GM19452 (cell line): ENCODE measurements around the gene SELENOM.
A peak's percentile ranks its signal among the peaks of the same experiment; 100 is the strongest.

Source experiments
- ATAC-seq: cut with Tn5 transposase; IDR thresholded peaks from one replicate; pipeline ENCODE4 v1.9.1; 2021; ENCODE audit not compliant: unreplicated experiment

SELENOM gene

DNA sequence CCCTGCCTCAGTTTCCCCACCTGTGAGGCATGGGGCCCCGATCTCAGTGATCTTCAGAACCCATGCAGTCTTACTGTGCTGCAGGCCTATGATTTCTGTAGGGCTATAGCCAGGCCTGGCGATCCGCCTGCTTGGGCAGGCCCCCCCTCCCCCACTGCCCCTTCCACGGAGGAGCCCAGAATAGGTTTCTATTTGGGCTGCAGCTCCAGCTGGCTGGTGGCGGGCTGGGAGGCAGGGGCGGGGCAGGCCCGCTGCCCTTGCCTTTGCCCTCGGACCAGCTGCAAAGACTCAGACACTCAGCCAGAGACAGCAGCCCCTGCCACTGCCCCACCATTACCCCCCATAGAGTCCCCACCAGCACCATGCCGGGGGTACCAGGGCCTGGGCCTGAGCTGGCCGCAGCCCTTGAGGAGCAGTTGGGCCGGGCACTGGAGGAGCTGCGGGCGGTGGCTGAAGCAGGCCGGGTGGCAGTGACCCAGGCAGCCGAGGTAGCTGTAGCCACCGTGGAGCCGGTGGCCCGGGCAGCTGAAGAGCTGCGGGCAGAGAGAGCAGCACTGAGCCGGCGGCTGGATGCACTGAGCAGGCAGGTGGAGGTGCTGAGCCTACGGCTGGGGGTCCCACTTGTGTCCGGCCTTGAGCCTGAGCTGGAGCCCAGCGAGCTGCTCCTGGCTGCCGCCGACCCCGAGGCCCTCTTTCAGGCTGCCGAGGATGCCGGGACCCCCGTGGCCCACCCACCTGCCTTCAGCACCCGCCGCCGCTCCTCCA, 14.1 kb downstream of the SELENOM start:
- ATAC-seq = no peak

DNA sequence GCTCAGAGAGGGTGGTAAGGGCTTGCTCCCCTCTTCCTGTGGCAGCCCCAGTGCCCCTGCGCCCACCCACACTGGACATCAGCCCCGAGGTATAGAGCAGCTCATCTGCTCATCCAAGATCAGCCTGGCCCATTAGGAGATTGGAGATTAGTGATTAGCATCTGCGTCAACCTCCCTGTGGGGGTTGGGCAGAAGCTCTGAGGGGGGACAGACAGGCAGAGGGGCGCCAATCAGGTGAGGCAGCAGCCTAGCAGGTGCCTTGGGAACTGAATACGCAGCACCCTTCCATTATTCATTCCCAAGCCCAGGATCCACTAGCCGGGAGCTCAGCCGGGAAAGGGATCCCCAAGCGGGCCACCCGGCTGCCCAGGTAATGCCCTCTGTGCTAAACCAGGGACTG, 15.2 kb downstream of the SELENOM start:
- no peak for ATAC-seq

DNA sequence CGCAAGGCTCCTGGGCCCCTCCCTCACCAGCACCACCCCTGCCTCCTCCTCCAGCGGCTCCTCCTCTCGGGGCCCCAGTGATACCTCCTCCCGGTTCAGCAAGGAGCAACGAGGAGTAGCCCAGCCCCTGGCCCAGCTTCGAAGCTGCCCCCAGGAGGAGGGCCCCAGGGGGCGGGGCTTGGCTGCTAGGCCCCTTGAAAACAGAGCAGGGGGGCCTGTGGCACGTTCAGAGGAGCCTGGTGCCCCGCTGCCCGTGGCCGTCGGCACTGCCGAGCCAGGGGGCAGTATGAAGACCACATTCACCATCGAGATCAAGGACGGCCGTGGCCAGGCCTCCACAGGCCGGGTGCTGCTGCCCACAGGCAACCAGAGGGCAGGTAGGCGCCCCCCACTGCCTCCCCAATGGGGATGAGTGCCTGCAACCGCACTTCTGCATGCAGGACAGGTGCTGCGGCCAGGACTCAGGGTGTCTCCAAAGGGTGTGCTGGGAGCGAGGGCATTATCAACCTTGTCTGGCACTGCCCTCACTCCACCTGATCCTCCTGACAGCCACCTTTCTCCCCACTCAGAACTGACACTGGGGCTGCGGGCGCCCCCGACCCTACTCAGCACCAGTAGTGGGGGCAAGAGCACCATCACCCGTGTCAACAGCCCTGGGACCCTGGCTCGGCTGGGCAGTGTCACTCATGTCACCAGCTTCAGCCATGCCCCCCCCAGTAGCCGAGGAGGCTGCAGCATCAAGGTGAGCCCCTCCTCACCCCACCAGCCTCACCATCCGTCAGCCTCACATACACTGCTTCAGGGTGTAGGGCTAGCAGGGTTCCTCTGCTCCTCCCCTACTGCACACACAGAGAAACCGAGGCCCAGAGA, 16.0 kb downstream of the SELENOM start:
- ATAC-seq = no peak

DNA sequence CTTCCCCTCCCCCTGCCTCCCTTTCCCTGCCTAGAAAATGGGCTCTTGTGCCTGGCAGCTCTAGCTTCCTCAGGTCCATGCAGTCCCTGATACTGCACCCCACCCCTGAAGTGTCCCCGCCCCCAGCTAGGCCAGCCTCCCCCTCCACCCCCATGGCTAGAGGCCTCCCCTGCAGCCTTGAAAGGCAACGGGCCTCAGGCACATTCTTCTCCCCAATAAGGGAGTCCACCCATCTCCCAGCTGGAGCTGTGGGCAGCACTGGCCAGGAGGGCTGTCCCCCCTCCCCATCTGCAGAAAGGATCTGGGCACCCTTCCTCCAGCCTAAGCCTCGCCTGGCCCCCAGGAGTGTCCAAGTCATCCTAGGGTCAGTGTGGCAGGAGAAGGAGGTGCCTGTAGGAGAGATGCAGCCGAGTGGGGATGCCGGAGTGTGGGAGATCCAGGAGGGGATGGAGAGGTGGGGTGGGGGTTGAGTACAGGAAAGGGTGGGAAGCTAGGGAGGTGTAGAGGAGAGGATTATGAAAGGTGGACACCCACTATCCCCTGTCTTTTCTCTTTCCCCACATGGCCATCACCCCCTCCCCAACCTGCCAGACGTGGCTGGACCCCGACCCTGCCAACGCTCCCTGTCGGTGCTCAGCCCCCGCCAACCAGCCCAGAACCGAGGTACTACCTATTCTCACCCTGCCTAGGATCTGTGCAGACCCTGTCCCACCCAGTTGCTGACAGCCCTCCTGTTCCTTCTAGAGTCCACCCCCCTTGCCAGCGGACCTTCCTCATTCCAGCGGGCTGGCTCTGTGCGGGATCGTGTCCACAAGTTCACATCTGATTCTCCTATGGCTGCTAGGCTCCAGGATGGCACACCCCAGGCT, 16.9 kb downstream of the SELENOM start:
- no peak for ATAC-seq

DNA sequence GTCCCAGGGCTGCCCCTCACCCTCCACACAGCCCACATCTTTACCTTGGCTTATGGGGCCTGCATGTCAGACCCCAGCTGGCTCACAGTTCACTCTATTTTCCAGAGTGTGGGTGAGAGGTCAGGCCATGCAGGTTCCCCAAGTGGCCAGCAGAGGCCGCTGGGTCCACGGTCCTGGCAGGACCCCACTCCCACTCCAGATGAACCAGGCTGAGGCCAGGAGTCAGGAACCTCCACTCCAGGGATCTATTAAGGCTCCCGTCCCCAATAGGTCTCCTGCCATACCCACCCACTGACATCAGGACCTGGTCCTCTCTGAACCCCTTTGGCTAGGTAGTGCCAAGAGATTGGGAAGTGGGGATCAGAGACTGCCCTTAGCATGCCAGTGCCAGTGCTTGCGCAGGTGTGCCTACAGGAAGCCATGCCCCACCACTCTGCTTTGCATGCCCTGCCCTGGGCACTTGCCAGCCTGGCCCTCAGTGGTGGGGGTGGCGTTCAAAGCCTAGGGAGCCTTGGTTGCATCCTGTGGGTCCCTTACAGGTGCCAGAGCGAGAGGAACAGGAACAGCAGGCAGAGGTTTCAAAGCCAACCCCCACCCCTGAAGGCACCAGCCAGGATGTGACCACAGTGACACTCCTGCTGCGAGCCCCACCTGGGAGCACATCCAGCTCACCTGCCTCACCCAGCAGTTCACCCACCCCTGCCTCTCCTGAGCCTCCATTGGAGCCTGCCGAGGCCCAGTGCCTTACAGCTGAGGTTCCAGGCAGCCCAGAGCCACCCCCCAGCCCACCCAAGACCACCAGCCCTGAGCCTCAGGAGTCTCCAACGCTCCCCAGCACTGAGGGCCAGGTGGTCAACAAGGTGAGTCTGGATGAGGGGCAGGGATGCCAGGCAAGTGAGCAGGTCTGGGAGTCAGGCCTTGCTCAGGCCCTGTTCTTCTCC, 17.9 kb downstream of the SELENOM start:
- ATAC-seq = no peak

DNA sequence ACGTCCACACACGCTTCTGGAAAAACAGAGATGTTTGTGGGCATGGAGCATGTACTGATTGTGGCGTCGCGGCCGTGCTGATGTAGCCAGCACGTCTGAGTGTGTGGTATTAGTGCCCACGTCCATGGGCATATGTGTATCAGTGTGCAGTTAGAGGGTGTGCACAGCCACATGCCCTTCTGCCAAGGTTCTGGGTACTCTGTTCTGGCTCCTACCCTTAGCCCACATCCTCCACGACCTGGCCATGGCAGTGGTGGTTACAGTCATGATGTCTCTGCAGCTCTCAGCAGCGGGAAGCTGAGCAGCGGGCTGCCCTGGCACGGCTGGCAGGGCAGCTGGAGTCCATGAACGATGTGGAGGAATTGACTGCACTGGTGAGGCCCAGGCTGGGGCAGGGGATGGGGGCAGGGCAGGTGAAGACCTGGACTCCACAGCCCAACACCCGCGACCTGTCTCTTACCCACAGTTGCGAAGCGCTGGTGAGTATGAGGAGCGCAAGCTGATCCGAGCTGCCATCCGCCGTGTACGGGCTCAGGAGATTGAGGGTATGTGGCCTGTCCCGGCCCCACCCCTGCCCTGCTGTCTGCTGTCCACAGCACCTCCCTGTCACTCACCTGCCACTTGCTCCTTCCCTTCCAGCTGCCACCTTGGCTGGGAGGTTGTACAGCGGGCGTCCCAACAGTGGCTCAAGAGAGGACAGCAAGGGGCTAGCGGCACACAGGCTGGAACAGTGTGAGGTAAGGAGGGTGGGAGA, 19.0 kb downstream of the SELENOM start:
- no peak for ATAC-seq

DNA sequence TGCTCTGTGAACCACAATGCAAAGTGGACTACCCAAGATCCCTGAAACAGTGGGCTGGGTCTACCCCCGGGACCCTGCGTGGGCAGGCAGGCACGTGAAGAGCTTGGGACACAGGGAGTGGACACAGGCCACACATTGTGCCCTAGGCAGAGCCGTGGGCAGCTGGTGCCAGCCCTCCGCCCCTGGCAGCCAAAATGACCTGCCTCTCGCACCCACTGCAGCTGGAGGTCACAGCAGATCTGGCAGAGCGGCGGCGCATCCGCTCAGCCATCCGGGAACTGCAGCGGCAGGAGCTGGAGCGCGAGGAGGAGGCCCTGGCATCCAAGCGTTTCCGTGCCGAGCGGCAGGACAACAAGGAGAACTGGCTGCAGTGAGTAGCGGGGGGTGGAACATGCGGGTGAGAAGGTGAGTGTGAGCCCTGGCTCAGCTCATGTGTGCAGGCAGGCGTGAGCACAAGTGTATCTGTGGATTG, 19.6 kb downstream of the SELENOM start:
- ATAC-seq = no peak

DNA sequence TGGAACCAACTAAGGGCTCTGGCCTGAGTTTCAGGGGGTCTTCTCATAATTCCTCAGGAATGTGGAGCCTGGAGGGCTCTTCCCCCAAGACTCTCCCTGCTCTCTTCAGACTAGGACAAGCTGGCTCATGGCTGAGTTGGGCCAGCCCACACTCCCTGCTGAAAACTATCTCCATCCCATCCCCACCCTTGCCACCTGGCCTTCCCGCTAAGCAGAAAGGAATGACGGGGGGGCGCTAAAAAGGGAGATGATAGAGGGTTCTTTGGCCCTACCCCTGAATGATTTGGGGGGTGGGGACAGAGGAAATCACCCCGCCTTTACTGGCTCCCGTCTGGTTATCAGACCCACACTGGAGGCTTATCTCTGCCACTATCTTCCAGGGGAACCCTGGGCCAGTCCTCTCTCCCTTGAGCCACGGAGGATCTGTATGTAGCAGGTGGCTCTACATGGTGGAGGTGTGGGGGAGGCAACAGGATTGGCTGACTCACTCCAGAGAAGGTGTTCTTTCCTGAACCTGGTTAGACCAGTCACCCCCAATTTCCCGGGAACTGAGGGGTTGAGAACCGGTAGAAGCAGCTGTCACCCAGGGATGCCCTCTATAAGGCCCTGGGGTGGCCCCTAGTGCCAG, 20.6 kb downstream of the SELENOM start:
- ATAC-seq = no peak

DNA sequence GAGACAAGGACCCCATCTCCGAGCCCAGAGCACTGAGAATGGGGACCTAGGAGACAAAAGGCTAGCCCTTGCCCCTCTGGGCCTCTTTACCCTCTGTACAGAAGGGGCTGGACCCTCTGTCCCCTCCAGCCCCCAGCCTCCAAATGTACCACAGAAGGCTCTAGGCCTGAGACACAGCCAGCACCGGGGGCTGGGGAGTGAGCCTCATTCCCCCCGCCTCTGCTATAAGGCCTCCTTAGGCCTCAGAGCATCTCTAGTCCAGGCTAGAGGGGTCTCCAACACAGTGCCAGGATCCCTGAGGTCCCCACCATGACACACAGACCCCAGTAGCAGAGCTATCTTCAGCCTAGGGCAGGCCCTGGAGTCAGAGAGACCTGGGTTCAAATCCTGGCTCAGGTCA, 21.4 kb downstream of the SELENOM start:
- ATAC-seq = no peak

DNA sequence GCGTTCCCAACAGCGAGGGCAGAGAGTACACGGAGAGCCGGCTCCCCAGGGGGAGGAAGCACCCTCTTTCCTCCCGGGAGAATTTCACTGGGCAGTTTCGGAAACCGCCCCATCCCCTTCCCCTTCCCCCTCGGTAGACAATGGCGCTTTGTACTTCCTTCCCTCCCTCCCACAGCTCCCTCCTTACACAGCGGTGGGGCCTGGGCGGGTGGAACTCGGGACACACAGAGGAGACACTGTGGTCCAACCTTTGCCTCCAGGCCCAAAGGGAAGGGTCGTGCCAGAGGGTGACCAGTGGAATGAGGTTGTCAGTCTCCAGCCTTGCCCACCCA, 21.9 kb downstream of the SELENOM start:
- no peak for ATAC-seq

DNA sequence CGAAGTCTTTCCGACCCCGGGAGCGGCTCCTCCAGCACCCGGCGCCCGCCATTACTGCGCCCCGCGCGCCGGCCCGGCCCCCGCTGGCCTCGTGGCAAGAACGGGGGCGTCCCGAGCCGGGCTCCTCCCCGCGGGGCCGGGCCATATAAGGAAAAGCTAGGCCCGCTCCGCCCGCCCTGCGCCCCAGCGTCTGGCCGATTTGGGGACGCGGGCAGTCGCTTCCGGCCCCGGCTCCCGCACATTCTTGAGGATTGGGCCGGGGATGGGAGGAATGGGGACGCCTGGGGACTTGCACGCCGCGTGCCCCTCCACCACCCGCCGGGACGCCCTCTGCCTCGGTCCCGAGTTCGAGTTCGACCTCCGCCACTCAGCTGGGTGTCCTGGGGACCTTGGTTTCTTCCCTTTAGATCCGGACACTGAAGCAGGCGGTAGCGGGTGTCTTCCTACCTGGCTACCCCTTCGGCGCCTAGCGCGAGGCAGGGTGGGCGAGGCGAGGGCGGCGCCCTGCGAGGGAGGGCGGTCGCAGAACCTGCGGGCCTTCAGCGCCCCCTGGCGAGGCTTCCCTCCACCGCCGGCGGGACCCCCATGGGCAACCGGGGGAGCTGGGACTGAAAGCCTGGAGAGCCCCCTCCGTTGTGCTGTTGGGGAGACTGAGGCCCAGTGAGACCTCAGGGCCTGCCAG, 22.4 kb downstream of the SELENOM start:
- peak; percentile 72 for ATAC-seq

DNA sequence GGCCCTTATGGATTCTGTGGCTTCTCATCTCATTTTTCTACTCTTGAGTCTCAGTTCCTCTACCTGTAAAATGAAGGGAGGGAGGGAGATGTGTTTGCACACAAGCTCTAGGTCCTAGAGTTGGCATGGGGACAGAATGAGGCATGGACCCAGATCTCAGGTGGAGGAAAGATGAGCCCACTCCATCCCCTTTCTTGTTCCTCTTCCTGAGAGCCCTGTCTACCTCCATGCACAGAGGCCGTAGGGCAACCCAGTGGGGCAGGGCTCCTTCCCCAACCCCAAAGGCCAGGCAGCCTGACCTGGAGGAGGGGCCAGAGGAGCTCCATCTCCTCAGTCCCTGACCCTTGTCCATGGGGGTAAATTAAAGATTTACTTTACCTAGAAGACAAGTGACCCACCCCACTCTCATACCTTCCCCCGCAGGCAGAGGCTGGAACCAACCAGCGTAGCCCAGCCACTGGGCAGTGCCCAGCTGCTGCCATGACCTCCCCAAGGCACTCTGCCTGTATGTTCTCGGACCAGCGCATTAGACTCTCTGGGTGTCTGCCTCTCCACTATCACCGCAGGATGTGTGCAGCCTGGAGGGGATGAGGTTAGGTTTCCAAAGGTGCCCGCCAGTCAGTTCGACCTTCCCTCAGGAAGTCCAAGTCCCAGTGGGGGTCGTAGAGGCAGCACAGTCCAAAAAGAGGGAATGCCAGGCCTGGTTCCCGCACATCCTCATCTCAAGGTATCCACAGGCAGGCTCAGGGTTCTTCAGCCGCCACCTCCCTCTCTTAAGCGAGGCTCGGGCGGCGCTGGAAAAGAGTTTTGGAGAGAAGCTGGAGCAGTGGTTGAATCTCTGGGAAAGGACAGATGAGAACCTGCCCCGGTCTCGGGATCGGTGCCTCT, 23.2 kb downstream of the SELENOM start:
- peak; percentile 3 for ATAC-seq

DNA sequence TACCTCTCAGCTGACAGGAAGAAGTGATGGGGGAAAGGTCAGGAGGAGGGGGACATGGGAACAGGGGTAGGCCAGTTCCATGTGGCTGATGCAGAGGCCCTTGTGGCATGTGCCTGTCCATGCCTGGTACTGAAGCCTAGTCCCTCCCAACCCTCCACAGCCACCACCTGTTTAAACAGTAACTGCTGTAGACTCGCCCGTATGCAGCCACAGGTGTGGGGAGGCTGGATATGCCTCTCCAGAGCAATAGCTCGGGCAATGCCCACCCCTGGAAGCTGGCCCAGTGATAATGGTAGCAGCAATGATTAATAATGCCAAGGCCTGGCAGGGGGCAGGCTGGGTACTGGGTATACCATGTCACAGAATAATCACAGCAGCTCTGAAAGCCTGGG, 24.0 kb downstream of the SELENOM start:
- no peak for ATAC-seq

DNA sequence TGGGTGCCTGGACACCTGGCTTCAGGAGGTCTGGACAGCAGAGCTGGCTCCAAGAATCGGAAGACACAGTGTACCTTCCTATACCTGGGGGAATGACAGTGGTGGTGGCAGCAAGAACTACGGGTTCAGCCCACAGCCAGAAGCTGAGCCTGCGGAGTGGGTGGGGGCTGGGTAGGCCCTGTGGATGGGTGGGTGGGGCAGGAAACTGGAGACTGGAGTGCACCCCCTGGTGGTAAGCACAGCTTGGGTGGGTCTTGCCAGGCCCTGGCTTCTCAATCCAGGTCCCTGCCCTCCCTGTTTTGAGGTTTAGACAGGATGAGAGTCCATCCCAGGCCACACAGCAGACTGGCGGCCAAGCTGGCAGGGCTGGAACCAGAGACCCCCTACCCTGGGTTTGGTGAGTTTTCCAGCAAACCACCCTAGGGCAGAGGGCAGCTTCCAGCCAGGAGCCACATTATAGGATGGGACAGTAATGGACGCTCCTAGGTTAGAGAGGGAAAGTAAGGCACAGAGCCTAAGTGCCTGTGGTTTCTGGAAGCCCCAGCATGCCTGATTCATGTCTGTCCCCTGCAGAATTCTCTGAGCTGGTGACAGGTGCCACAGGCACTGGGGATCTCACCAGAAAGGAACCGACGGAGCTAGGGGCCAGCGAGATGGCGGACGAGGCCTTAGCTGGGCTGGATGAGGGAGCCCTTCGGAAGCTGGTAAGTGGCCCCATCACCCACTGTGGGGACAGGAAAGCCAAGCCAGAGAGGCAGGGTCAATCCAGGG, 24.6 kb downstream of the SELENOM start:
- ATAC-seq = no peak

DNA sequence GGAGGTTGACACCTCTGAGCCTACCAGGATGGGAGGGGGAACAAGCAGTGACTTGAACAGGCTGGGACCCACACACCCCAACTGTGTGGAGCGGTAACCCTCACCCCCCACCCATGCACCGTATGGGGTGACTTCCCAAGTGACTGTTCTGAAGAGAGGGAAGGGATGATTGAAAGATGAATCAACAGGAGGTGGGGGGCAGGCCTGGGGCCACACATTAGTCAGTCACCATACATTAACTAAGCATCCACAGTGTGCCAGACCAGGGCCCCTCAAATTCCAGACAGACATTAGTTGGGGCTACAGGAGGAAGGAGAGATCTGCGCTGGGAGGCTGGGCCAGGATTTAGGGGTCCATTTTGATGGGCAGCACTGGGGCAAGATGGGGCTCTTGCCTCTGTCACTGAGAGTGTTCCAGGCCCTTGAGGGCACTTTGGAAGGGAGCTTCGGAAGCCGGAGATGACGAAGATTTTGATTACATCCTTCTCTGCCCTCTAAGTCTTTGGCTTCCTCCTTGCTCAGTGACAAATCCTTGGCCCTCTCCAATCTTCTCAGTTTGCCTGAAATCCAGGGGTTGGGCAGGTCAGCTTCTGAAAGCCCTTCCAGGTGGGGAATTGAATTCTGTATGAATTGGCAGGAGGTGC, 25.3 kb downstream of the SELENOM start:
- no peak for ATAC-seq
